GM18499 (cell line): ENCODE data around the gene SKIC2.
A peak's percentile ranks its signal among the peaks of the same experiment; 100 is the strongest.
"Not testable (repeated sequence)": the region's sequence is repeated elsewhere in the genome, so short reads cannot be mapped to it uniquely, and the experiment has no call there.

Source experiments
- ATAC-seq: cut with Tn5 transposase; IDR thresholded peaks from one replicate; pipeline ENCODE4 v1.9.1; 2021; ENCODE audit warnings: moderate number of reproducible peaks; ENCODE audit not compliant: insufficient read depth, unreplicated experiment

The SKIC2 gene

GRCh38 chr6:31958741-31959739, at the start of gene SKIC2, which contains the start of gene NELFE:
Gene SKIC2 (plus strand): TSS chr6:31959175. CDS start chr6:31959193, 18 bp downstream.
Gene NELFE (minus strand): TSS chr6:31958971. CDS start chr6:31958446, 525 bp downstream.
- ATAC-seq, result peak; percentile 81

DNA sequence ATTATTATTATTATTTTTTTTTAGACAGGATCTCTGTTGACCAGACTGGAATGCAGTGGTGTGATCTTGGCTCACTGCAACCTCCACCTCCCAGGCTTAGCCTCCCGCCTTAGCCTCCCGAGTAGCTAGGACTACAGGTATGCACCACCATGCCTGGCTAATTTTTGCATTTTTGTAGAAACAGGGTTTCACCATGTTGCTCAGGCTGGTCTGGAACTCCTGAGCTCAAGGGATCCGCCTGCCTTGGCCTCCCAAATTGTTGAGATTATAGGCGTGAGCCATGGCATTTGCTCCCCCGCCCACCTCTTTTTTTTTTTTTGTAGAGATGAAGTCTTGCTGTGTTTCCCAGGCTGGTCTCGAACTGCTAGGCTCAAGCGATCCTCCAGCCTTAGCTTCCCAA, 49.7 kb upstream of the SKIC2 start:
- ATAC-seq, result not testable (repeated sequence)

DNA sequence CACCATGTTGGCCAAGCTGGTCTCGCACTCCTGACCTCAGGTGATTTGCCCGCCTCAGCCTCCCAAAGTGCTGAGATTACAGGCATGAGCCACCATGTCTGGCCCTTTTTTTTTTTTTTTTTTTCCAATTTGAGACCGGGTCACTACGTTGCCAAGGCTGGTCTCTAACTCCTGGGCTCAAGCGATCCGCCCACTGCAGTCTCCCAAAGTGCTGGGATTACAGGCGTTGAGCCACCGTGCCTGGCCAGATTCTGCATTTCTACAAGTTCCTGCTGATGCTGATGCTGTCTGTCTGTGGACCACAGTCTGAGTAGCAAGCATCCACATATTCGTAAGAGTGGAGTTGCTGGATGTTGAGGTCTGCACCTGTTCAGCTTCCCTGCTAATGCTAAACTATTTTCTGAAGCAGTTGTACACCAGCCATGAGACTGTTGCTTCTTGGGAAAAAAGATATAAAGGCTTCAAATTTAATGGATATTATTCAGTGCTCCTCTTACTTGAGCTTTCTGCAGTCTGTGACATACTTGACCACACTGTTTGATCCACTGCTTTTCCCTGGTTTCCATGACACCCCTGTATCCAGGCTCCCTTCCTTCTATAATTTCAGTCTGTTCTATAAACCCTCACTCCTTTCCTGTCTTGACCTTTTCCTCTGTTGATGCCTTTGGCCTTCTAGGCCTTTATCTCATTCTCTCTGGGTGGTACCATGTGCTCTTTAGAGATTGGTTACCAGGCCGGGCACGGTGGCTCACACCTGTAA, 47.0 kb upstream of the SKIC2 start:
- ATAC-seq, result no peak

DNA sequence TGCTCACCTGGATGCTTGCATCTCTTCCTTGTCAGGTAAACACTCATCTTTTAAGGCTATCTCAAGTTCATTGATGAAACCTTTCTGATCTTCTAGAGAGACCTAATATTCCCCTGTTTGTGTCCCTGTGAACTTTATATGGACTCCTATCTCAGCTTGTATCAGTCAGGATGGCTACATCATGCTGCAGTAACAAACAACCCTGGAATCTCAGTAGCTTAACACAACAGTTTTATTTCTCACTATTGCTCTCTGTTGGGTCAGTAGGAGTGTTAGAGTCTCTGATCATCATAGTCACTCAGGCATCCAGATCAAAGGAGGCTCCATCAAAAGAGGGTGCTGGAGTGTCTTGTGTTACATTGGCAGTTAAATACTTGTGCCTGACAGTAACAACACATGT, 43.6 kb upstream of the SKIC2 start:
- no peak for ATAC-seq

DNA sequence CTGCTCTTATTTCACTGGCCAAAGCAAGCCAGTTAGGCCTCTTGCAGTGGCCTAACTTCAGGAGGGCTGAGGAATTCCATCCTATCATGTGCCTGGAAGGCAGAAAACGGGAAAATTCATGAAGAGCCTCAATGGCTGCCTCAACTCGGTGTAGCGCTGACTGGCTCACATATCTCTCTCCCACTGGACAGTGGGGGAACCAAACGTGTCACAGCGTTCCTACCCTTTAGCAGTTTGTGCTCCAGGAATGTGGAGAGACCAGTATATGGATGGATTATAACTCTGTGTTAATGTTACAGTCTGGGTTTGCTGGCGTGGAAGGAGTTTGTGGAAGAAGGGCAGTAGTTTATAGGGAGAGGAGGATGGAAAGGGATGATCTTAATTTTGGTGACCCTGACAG, 43.2 kb upstream of the SKIC2 start:
- ATAC-seq, result no peak

DNA sequence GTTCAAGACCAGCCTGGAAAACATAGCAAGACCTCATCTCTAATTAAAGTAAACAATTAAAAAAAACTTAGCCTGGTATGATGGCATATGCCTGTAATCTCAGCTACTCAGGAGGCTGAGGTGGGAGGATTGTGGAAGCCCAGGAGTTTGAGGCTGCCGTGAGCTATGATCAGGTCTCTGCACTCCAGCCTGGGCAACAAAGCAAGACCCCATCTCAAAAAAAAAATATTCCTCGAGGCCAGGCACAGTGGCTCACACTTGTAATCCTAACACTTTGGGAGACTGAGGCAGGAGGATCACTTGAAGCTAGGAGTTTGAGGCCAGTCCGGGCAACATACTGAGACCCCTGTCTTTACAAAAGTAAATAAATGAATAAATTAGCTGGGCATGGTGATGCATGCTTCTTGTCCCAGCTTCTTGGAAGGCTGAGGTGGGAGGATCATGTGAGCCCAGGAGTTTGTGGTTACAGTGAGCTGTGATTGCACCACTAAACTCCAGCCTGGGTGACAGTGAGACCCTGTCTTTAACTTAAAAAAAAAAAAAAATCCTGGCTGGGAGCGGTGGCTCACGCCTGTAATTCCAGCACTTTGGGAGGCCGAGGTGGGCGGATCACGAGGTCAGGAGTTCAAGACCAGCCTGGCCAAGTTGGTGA, 40.8 kb upstream of the SKIC2 start:
- ATAC-seq, result no peak

DNA sequence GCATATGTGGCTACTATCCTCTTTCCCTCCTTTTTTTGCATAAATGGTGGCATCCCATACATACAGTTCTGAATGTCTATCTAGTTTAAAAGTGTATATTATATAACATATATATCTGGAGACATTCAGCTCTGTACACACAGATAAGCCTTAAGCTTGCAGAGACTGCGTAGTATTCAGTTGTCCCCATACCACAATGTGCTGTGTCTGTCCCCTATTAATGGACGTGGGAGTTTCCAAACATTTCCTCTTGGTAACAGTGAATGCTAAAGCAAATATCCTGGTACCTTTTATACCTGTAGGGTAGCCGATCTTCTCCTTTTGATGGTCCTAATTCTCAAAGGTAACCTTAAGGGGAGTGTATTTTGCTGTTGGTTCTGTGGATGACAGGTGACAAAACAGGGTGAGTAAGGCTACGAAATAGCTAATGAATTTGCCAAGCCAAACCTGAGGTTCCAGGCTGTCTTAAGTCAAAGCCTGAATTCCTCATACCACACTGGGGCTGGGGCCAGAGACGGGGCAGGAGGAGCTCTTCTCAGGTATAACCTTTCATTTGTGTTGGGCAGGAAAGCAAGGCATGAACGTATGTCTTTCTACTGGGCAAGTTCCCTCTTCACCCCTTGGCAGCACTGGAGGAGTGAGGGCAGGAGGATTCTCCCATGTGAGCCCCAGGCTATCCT, 39.2 kb upstream of the SKIC2 start:
- ATAC-seq, result no peak

DNA sequence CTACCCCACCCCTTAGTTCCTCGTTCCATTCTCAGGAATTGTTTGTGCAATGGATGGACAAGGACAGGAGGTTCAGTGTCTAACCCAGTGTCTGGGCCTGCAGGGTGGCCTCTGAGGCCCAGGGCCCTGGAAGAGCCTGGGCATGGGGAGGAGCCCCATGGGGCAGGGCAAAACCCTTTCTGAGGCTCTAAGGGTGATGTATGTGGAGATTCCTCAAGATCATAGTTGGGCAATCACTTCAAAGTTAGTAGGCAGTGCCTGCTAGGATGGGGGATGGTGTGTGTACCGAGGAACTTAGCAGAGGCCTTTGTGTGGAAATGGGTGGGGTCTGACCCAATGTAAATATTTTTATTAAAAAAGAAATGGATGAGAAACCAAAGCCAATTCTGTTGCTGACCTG, 38.2 kb upstream of the SKIC2 start:
- no peak for ATAC-seq

GRCh38 chr6:31922942-31923341, 36.0 kb upstream of the SKIC2 start:
- ATAC-seq, result no peak

- ATAC-seq, result no peak
These were observed 31.6 kb upstream of the SKIC2 start, which contains the start of gene C2 for GRCh38 chr6:31927242-31927862. Gene C2 (plus strand): TSS chr6:31927717. CDS start chr6:31927753, 36 bp downstream.

DNA sequence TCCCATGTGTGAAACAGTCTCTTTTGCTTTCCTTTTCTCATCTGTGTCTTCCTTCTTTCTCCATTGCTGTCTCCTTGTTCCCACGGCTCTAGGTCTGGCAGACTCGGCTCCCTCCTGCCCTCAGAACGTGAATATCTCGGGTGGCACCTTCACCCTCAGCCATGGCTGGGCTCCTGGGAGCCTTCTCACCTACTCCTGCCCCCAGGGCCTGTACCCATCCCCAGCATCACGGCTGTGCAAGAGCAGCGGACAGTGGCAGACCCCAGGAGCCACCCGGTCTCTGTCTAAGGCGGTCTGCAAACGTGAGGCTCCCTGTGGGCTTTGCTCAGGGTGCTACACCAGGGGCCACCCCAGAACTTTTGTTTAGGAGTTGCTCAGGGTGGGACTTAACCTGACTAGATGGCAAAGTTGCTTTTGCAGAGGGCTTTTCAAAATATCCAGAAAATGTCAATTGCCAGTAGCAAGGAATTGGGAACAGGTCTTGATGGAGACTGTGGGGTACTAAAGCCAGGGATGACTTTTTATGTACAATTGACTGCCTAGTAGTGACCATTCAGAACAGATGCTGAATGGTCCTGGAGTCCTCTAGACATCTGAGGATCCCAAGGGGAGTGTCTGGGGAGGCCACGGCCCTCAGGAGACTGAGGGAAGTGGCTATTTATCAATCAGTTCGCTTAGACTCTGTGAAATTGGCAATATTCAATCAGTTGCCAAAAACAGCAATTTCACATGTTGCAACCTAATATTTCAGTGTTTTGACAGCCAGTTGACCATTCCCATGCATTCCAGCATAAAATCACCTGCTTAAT, 30.9 kb upstream of the SKIC2 start:
- no peak for ATAC-seq

GRCh38 chr6:31928672-31928939, 30.4 kb upstream of the SKIC2 start:
- no peak for ATAC-seq

GRCh38 chr6:31930962-31931361, 28.0 kb upstream of the SKIC2 start:
- no peak for ATAC-seq

- not testable (repeated sequence) for ATAC-seq
These were observed 26.8 kb upstream of the SKIC2 start for GRCh38 chr6:31932137-31932536.

DNA sequence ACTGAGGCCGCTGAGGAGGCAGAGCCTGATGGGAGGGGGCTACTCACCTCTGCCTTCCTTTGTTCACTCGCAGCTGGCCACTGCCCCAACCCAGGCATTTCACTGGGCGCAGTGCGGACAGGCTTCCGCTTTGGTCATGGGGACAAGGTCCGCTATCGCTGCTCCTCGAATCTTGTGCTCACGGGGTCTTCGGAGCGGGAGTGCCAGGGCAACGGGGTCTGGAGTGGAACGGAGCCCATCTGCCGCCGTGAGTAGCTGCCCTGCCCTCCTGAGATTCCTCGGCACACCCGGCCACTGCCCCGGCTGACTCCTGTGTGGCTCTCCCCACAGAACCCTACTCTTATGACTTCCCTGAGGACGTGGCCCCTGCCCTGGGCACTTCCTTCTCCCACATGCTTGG, 25.4 kb upstream of the SKIC2 start:
- no peak for ATAC-seq

DNA sequence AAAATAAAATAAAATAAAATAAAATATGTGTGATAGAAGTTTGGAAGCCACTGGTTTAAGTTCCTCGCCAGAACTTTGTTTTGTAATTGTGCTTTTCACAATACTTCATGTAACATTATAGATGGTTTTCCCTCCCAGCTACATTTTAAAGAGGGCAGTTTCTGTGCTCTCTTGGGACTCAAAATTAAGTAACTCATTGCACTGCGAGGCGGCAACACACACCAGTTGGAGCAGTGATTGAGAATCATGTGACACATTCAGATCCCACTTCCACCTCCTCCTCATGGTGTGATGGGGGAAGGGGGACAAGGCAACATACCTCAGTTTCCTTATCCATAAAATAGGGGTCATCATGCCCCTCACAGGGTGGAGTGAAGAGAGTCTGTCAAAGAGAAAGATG, 24.0 kb upstream of the SKIC2 start:
- ATAC-seq, result no peak

- ATAC-seq, result no peak
These were observed 23.2 kb upstream of the SKIC2 start for GRCh38 chr6:31935823-31936222.

DNA sequence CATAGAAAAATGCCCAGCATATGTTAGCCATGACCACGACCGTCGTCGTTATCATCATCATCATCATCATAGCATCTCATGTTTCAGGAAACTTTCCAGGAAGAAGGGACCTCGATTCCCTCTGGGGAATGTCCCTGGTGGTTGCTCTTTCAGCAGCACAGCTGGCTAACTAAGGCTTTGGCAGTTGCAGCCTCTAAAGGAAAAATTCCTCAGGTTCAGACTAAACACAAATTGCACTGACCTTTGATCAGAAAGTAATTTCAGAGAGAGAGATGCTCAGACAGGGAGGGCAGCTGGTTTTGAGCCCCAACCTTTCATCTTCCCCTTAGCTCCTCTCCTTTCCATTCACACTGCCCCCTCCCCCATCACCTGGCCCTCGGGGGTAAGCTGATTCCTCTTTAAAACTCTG, 18.7 kb upstream of the SKIC2 start:
- ATAC-seq, result no peak

DNA sequence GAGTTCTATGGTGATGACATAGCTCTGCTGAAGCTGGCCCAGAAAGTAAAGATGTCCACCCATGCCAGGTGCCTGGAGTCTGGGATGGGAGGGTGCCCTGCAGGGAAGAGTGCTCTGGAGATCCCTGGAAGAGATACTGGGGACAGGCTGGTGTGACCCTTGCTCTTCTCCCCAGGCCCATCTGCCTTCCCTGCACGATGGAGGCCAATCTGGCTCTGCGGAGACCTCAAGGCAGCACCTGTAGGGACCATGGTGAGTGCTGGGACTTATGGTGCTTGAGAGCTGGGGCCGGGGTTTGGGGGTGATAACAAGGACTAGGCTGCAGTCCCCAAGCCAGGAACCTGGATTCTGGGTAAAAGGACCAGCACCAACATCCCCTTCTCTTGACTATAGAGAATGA, 15.2 kb upstream of the SKIC2 start:
- no peak for ATAC-seq
